Measurements from ENCODE around the gene EFR3B.

EFR3B gene

DNA sequence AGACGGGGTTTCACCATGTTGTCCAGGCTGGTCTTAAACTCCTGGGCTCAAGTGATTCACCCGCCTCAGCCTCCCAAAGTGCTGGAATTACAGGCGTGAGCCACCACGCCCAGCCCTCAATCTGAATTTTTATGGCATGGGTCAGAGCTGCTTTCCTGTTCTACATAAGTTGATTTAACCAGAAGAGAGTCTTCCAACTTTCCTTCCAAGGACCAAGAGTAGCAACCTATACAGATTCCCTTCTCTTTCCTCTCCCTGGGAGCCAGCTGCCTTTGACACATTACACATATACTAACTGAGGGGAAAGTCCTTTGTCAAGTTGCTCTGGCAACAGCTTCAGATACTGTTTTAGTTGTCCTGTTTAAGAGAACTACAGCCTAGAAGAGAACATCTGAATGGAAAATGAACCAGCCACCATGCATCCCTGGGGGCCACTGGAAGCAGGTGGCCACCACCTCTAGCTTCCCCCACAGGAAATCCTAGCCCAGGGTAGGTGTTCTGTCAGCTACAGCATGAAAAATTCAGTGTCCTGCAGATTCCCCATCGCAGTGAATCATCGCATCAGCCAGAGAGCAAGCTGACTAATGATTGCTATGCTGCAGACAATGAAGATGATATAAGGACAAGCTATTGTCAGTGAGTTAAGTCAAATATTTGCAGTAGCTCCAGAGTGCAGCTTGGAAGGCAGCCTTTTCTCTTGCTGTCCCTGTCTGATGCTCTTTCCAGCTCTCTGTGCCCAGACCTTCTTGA, 63.6 kb downstream of the EFR3B start:
- DNase-seq (ENCODE audit: low spot score): no peak
- TF ChIP-seq CTCF (IDR thresholded peaks at IDR 0.05): no peak
- Histone ChIP-seq H3K27ac (no peak overlapping the region), H3K4me3 (no peak overlapping the region)

DNA sequence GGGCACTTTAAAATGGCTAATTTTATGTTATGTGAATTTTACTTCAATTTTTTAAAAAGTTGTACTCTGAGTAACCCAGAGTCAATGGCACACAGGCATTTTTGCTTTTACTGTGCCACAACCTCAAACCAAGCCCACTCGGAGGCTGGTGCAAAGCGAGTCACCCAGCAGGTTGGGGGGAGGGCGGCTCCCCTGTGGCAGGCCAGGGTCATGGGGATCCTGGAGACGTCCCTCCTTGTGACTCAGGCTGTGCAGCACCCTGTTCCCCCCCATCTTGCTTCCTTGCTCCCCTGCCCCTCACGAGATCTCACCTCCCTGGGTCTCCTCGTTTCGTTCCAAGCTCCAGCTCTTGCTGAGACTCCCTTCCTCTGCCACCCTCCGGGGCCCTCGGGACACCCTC, 67.9 kb downstream of the EFR3B start:
- DNase-seq (ENCODE audit: low spot score): no peak
- no peak for TF ChIP-seq CTCF (IDR thresholded peaks at IDR 0.05)
- Histone ChIP-seq H3K4me3 (no peak overlapping the region), H3K27ac (no peak overlapping the region)

DNA sequence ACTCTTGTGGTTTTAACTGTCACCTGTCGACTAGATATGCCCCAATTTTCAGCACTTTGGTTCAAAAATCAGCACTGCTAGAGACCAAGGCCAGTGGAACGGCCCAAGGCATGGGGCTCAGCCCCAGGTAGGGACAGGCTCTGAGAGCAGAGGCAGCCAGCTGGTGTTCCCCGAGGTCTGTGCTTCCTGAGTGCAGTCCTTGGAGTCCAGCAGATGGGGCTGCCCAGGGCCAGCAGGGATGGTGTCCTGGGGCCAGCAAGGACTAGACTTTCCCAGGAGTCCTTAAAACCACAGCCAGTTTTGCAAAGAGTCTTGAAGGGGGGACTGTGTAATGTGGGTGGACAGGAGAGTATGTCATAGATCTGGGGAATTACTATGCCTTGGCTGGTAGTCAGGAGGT, 70.2 kb downstream of the EFR3B start:
- no peak overlapping the region for H3K4me3 ChIP-seq
- no peak for TF ChIP-seq CTCF (IDR thresholded peaks at IDR 0.05)
- no peak for DNase-seq (ENCODE audit: low spot score)
- no peak overlapping the region for H3K27ac ChIP-seq

DNA sequence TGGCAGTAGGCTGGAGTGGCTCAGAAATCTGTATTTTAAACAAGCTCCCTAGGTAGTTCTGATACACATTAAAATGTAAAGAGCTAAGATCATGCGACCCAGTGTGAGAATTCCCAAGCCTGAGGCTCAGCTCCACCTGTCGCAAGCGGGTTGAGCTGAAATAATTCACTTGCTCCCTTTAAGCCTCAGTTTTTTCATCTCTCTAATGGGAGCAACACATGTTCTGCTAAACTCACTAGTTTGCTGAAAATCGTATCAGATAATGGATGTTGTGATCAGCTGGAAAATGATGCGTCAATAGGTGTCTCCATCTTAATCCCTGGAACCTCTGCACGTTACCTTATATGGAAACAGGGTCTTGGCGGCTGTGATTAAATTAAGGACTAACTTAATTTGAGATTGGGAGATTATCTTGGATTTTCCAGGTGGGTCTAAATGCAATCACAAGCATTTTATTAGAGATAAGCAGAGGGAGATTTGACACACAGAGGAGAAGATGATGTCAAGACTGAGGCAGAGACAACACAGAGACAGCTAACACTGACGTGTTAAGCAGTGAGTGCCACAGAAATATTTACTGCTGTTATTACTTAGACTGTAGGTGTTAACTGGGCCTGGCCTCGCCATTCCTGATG, 73.5 kb downstream of the EFR3B start:
- no peak for DNase-seq (ENCODE audit: low spot score)
- no peak overlapping the region for H3K27ac ChIP-seq
- no peak overlapping the region for H3K4me3 ChIP-seq
- no peak for TF ChIP-seq CTCF (IDR thresholded peaks at IDR 0.05)

DNA sequence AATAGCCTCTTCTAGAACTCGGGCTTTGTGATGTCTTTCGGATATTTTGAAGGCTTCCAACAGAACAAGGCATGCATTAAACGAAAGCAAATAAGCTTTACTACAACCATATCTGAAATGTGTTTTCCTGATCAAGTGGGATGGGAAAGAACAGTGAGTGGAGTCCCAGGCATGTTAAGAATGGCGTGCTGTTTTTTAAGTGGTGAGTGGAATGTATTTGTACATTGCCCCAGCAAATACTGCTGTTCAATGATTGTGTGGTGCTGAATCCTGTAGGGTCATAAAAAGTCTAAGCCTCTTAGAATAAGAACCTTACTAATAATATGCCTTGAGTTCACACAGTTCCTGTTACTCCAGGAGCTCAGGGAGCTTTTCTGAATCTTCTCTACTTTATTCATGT, 74.0 kb downstream of the EFR3B start:
- Histone ChIP-seq H3K27ac (no peak overlapping the region), H3K4me3 (no peak overlapping the region)
- no peak for TF ChIP-seq CTCF (IDR thresholded peaks at IDR 0.05)
- no peak for DNase-seq (ENCODE audit: low spot score)

DNA sequence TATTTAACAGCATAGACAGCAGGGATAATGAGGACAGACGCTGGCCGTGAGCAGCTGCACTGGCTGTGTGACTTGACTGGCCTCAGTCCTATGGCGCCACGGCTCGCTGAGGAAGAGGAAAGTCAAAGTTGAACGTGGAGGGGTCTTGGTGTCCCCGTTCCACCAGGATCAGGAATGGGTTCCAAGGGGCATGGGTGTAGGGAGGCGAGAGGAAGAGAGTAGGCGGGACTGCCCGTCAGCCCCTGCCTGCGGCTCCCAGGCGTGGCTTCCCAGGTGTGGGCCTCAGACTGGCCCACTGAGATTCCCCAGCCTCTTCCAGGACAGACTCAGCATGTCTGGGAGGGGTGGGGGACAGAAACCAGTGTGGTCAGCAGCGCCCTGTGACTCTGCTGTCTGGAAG, 75.1 kb downstream of the EFR3B start:
- no peak overlapping the region for H3K27ac ChIP-seq
- TF ChIP-seq CTCF (IDR thresholded peaks at IDR 0.05): no peak
- no peak for DNase-seq (ENCODE audit: low spot score)
- H3K4me3 ChIP-seq: no peak overlapping the region

DNA sequence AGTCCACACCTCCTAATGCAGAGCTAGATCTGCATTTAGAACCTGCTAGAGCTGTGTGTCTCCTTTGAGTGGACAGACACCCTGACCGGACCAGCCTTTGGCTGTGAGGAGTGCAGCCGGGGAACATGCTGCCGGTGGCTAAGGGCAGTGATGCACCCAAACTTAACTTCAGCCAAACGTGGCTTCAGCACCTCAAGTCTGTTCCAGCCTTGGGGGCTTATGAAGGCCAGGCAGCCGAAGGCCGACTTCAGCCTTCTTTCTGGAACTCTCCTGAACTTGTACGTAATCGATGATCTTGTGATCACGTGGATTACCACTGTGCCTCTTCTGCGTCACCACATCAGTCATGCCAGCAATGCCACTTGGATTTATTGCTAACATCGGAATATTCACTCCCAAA, 77.4 kb downstream of the EFR3B start:
- no peak for DNase-seq (ENCODE audit: low spot score)
- Histone ChIP-seq H3K27ac (no peak overlapping the region), H3K4me3 (no peak overlapping the region)
- TF ChIP-seq CTCF (IDR thresholded peaks at IDR 0.05): no peak

Data from coronary artery (tissue), 2 donors.